Nephron progenitor cell (in vitro differentiated cells): Measurements from ENCODE around the gene SLC6A11.

ENCODE experiments used
- DNase-seq: peaks from one replicate; pipeline ENCODE4 v3.0.0; 2021
- H3K27ac Mint-ChIP-seq: 2 replicates; pipeline ENCODE4 v1.8.0; 2021; ENCODE audit warnings: mild to moderate bottlenecking, moderate library complexity, mixed read lengths
- H3K27me3 Mint-ChIP-seq: 2 replicates; pipeline ENCODE4 v1.8.0; 2021; ENCODE audit warnings: mild to moderate bottlenecking, low read depth, mixed read lengths; ENCODE audit not compliant: poor library complexity
- H3K36me3 Mint-ChIP-seq: 2 replicates; pipeline ENCODE4 v1.8.0; 2021; ENCODE audit warnings: low read depth, mixed read lengths
- H3K4me1 Mint-ChIP-seq: 2 replicates; pipeline ENCODE4 v1.8.0; 2021; ENCODE audit warnings: mixed read lengths
- H3K4me3 Mint-ChIP-seq: 2 replicates; pipeline ENCODE4 v1.8.0; 2021; ENCODE audit warnings: mild to moderate bottlenecking, moderate library complexity, mixed read lengths
- H3K9me3 Mint-ChIP-seq: 2 replicates; pipeline ENCODE4 v1.8.0; 2021; ENCODE audit warnings: mild to moderate bottlenecking, moderate library complexity, mixed read lengths
- TF ChIP-seq, protein P1 (sequence below): fragments of 200-600 bp; sonication (generic); IDR thresholded peaks from 2 replicates; pipeline ENCODE4 v1.5.0; 2021; ENCODE audit warnings: antibody characterized with exemption

The SLC6A11 gene

DNA sequence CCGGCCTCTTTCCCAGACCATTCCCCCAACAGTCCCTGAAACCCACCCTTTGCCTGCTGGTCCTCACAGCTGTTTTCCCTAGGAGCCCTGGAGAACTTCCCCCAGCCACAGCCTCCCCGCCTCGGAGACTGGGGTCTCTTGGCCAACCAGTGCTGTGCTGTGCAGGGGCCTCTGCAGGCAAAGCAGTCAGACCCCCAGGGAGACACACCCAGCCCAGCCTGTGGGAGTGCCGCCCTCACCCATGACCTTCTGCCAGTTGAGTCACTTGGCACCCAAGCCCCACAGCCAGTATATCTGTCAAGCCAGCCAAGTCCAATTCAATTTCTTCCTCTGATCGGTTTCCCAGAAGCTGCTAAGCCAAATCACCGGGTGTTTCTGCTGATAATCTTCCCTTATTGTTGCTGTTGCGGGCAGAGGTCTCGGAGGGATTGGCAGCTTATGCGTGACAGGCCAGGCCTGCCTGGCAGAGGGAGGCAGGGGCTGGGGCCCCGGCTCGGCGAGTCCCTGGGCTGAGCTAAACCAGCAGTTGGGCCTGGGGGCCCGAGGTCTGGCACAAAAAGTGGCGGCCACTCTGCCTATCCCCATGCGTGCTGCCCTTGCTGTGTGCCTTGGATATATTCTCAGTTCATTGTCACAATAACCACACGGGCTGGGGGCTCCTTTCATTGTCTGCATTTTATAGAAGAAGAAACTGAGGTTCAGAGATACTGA, 110.9 kb downstream of the SLC6A11 start:
- H3K27ac Mint-ChIP-seq, result no peak overlapping the region
- no peak for DNase-seq
- H3K27me3 Mint-ChIP-seq, result peaks cover 35% of the 10 kb centered on the region
- H3K9me3 Mint-ChIP-seq, result no peaks in the 10 kb centered on the region
- TF ChIP-seq, protein P1, sequence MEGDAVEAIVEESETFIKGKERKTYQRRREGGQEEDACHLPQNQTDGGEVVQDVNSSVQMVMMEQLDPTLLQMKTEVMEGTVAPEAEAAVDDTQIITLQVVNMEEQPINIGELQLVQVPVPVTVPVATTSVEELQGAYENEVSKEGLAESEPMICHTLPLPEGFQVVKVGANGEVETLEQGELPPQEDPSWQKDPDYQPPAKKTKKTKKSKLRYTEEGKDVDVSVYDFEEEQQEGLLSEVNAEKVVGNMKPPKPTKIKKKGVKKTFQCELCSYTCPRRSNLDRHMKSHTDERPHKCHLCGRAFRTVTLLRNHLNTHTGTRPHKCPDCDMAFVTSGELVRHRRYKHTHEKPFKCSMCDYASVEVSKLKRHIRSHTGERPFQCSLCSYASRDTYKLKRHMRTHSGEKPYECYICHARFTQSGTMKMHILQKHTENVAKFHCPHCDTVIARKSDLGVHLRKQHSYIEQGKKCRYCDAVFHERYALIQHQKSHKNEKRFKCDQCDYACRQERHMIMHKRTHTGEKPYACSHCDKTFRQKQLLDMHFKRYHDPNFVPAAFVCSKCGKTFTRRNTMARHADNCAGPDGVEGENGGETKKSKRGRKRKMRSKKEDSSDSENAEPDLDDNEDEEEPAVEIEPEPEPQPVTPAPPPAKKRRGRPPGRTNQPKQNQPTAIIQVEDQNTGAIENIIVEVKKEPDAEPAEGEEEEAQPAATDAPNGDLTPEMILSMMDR, result no peak
- no peaks in the 10 kb centered on the region for H3K4me1 Mint-ChIP-seq
- no peak overlapping the region for H3K4me3 Mint-ChIP-seq
- no peaks in the 10 kb centered on the region for H3K36me3 Mint-ChIP-seq

- no peaks in the 10 kb centered on the region for H3K9me3 Mint-ChIP-seq
- H3K36me3 Mint-ChIP-seq, result no peaks in the 10 kb centered on the region
- DNase-seq, result no peak
- peaks cover 30% of the 10 kb centered on the region for H3K27me3 Mint-ChIP-seq
- H3K4me3 Mint-ChIP-seq, result no peak overlapping the region
- H3K27ac Mint-ChIP-seq, result no peak overlapping the region
- no peaks in the 10 kb centered on the region for H3K4me1 Mint-ChIP-seq
- TF ChIP-seq, protein P1, result no peak
These were observed 111.5 kb downstream of the SLC6A11 start for GRCh38 chr3:10927551-10927950.

DNA sequence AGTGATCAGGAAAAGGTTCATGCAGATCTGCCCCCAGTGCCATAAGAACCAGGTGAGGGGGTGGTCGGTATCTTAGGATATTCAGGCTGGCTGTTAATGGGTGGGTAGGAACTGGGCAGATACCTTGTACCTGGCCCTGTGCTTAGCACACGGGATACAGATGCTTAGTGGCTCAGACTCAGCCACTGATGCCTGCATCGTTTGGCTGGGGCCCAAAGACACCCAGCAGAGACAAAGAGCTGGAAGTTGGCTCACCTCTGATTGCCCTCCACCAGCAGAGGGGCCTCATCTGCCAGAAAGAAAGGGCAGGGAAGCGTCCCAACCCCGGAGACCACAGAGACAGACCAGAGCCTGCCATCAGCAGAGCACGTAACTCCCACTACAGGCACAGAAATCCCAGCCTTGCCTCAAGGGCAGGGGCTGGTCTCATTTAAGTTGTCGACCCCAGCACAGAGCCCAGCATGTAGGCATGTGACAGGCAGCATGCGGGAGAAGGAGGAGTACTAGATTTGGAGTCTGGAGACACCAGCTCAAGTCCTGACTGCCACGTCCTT, 112.5 kb downstream of the SLC6A11 start:
- Mint-ChIP-seq H3K9me3 (no peaks in the 10 kb centered on the region), H3K4me1 (no peaks in the 10 kb centered on the region), H3K4me3 (no peak overlapping the region), H3K27me3 (peaks cover 22% of the 10 kb centered on the region), H3K27ac (no peak overlapping the region), H3K36me3 (no peaks in the 10 kb centered on the region)
- TF ChIP-seq, protein P1, result no peak
- DNase-seq, result no peak

- Mint-ChIP-seq H3K9me3 (no peaks in the 10 kb centered on the region), H3K4me3 (no peak overlapping the region)
- TF ChIP-seq, protein P1, result no peak
These were observed 113.0 kb downstream of the SLC6A11 start for GRCh38 chr3:10928961-10929471.

GRCh38 chr3:10929978-10930665, 114.1 kb downstream of the SLC6A11 start:
- TF ChIP-seq, protein P1, result no peak
- H3K27me3 Mint-ChIP-seq, result peaks cover 22% of the 10 kb centered on the region
- H3K4me1 Mint-ChIP-seq, result no peaks in the 10 kb centered on the region
- no peak overlapping the region for H3K4me3 Mint-ChIP-seq
- no peaks in the 10 kb centered on the region for H3K36me3 Mint-ChIP-seq
- no peaks in the 10 kb centered on the region for H3K9me3 Mint-ChIP-seq
- no peak overlapping the region for H3K27ac Mint-ChIP-seq
- no peak for DNase-seq

More at GRCh38 chr3:10928961-10929471, 113.0 kb downstream of the SLC6A11 start:
- H3K4me1 Mint-ChIP-seq, result no peaks in the 10 kb centered on the region
- H3K27ac Mint-ChIP-seq, result no peak overlapping the region
- H3K27me3 Mint-ChIP-seq, result peaks cover 22% of the 10 kb centered on the region
- DNase-seq, result no peak
- H3K36me3 Mint-ChIP-seq, result no peaks in the 10 kb centered on the region
